GM10847 (cell line): Measurements from ENCODE around the gene PHTF2.

Experiments used
- POLR2A ChIP-seq: IDR thresholded peaks from 2 replicates; pipeline ENCODE4 v1.6.1; 2011; ENCODE audit not compliant: insufficient read length; ENCODE audit errors: extremely low read depth

PHTF2 gene

DNA sequence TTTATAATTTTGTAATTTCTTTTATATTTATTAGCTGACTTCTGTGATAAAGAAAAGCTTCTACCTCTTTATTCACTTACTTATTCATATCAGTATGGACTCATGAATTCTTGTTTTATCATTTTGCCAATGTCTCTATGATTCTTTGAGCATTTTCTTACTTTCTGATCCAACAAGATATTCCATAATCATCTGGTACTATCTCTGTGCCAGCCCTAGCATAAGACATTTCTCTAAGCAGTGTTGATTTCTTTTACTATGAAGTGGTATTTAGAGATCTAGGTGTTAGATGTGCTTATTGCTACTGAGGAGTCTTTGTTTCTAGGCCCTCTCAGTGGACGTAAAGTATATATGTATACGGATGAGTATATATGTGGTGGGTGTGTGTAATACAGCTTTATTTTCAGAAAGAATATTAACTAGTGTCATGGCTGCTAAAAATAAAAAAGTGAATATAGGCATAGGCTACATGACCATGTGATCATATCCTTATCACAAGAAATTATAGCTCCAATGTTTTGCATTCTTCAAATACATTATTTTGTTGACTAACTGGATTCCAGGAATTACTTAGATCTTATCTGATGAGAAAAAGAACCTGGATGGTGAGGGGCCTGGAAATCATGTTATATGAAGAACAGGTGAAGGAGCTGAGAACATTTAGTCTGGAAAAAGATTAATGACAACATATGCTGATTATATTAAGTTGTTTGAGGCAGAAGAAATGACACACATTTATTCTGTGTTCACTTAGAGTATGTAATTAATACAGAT lies 13.1 kb downstream of the PHTF2 start:
- TF ChIP-seq POLR2A: no peak

DNA sequence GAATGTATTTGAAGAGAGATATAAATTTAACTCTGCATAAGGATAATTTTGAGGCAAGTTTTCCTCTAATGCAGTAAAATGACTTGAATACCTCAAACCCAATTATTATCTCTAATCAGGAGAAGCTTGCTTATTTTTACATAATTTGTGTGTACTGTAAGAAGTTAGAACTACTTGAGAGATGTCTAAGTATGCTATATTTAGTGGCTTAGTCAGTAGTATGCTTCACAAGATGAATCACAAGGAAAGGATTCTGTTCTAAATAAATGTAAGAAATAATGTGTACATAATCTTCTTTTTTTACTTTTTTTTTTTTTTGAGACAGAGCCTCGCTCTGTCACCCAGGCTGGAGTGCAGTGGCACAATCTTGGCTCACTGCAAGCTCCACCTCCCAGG lies 13.7 kb downstream of the PHTF2 start:
- no peak for TF ChIP-seq POLR2A

DNA sequence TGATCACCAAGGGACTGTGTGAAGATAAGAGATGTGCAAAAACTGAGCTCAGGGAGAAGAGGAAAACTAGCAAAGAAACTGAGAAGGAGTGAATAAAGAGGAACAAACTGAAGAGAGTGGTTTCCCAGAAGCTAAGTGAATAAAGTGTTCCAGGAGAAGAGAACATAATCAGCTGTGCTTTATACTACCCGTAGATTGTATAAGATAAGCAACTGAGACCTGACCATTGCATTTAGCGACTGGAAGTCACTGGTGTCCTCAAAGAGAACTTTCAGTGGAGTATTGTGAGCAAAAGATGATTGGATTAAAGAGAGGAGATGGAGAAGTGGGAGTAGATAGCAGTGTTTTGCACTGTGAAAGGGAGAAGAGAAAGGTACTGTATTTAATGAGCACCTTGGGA lies 14.6 kb downstream of the PHTF2 start:
- TF ChIP-seq POLR2A: no peak

DNA sequence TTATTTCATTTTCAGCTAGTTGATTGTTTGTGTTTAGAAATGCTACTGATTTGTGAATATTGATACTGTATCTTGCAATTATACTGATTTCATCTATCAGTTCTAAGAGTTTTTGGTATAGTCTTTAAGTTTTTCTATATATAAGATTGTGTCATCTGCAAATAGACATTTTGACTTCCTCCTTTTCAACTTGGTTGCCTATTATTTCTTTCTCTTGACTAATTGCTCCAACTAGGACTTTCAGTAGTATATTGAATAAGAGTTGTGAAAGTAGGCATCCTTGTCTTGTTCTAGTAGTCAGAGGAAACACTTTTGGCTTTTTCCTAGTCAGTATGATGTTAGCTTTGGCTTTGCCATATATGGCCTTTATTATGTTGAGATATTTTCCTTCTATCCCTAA lies 20.4 kb downstream of the PHTF2 start:
- no peak for TF ChIP-seq POLR2A

DNA sequence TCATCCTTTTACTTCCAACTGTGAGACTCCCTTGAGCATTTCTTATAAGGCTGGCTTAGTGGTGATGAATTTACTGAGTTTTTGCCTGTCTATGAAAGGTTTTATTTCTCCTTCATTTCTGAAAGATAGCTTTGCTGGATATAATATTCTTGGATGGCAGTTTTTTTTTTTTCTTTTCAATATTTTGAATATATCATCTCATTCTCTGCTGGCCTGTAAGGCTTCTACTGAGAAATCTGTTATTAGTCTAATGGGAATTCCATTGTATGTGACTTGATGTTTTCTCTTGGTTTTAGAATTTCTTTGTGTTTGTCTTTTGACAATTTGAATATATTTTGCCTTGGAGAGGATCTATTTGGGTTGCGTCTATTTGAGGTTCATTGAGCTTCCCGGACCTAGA lies 22.4 kb downstream of the PHTF2 start:
- TF ChIP-seq POLR2A: no peak

DNA sequence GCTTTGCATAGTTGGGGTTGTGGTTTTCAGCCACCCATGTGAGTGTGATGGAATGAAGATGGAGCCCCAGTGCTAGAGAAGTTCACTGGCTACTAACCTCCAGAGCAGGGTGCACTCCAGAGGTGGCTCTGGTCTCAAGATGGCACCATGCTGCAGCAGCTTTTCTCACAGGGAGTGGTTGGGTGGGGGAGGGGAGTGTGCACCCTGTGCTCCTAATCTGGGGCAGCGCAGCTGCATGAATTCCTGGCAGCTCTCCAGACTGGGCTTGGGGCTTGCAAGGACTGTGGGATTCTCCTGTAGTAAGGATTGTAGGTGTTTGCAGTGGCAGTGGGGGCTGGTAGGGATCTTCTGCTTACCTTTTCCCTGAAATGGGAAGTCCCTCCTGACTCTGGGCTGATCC lies 23.7 kb downstream of the PHTF2 start:
- no peak for TF ChIP-seq POLR2A

DNA sequence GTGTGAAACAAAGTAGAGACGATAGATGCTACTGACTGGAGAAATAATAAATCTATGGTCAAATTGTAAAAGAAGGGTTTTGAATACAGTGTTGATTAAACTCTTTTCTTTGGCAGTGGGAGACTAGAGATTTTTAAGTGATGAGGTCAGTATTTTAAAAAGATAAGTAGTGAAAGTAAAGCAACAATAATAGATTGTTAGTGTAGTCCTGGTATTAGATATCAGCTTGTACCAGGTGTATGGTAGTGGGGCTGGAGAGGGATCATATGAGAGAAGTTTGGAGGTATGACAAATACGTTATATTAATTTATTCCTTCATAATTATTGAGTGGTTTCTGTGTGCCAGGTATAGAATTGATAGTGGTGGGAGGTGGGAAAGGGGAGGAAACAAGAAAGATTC lies 25.2 kb downstream of the PHTF2 start:
- TF ChIP-seq POLR2A: no peak

DNA sequence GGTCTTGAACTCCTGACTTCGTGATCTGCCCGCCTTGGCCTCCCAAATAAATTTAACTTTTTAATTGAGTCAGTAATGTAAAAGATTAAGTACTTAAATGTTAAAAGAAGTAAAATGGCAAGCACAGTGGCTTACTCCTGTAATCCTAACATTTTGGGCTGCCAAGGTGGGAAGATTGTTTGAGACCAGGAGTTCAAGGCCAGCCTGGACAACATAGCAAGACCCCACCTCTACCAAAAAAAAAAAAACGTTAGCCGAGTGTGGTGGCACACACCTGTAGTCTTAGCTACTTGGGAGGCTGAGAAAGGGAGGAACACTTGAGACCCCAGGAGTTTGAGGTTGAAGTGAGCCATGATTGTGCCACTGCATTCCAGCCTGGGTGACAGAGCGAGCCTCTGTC lies 26.1 kb downstream of the PHTF2 start:
- no peak for TF ChIP-seq POLR2A

DNA sequence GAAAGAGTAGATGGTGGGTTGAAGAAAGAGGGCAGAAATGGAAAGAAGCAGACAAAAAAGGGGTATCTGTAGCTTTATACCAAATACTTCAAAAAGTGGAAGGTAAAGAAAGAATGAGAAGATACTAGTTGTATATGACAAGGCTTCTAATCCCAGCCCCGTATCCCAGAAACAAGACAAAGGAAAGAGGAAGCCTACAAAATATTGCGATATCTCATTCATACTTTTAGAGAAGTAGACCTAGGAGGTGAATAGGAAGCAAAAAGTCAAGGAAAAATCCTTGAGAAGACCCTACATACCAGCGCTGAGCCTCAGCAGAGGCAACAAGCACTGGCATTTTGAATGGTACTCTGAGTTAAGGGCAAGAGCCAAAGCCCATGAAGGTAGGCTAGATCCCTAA lies 26.6 kb downstream of the PHTF2 start:
- no peak for TF ChIP-seq POLR2A

DNA sequence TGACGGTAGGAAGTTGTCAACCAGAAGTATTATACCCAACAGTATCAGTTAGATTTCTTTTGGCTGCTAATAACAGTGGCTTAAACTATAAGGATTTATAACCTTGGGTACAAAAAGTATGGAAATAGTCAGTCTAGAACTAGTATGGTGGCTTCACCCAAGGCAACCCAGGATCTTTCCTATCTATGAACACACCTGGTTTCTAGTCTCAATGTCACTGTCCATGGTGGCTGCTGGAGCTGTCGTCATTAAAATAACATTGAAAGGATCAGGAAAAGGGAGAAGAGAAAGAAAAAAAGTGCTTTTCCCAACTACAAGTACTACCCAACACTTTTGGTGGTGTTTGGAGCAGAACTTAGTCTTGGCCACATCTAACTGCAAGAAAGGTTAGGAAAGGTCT lies 27.7 kb downstream of the PHTF2 start:
- no peak for TF ChIP-seq POLR2A

DNA sequence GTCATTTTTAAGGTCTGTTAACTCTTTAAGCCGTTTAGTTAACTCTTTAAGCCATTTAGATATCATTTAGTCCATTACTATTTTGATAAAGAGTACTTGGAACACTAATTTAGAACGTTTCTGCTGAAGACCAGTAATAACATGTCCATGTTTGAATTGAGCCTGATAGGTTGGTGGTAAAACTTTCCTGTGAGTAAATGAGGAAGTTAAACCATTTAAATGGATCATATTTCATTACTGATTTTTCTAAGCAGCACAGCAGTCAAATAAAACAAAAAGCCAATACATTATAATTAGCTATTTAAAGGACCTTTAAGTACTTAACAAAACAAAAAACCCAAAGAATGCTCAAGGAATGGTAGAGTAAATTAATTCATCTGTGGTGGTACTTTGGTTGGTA lies 29.4 kb downstream of the PHTF2 start:
- TF ChIP-seq POLR2A: no peak

DNA sequence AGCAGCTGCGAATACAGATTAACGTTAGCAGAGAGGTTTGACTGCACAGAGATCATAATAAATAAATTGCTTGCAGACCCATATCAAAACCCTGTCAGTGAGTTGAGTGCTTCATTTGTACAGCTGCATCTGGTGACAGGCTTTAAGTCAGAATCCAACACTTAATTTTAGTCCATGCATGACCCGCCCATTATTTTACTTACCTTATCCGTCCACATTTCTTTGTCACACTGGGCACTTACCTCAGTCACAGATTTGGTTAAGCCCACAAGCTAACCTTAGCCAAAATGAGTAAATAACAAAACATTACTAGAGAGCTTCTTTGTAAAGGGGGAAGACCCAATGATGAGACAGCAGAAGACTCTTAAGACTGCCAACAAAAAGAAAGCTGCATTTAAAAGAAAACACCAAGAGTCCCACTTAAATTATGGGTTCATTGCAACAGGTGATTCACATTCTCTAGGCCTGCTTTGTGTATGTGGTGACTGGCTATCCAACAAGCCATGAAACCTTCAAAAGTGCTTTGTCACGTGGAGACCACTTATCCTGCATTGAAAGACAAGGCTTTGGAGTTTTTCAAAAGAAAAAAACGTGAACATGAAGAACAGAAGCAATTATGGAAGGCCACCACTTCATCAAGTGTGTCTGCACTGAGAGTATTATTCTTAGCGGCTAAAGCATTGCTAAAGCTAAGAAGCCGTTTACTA lies 32.2 kb downstream of the PHTF2 start:
- no peak for TF ChIP-seq POLR2A

DNA sequence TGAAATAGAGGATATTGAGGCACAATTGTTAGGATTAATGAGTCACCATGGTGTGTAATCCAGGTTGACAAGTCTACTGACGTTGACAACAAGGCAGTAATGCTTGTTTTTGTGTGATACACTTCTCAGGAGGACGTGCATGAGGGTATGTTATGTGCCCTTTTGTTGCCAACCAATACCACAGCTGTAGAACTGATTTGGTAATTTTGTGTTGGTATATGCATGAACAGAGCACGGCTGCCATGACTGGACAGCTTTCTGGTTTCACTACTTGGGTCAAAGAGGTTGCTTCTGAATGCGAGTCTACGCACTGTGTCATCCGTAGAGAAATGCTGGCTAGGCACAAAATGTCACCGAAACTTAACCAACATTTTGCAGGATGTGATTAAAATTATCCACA lies 32.9 kb downstream of the PHTF2 start:
- no peak for TF ChIP-seq POLR2A

DNA sequence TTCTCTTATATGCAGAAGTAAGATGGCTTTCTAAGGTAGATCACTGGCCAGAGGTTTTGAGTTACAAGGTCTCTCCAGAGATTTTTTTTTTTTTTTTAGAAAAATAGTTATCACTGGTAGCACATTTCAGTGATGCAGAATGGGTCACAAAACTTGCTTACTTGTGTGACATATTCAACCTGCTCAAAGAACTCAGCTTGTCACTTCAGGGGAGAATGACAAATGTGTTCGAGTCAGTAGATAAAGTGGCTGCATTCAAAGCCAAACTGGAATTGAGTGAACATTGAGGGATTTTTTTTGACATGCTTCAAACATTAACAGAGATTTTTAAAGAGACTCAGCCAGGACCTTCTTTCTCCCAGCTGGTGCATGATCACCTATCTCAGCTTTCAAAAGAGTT lies 33.4 kb downstream of the PHTF2 start:
- TF ChIP-seq POLR2A: no peak

DNA sequence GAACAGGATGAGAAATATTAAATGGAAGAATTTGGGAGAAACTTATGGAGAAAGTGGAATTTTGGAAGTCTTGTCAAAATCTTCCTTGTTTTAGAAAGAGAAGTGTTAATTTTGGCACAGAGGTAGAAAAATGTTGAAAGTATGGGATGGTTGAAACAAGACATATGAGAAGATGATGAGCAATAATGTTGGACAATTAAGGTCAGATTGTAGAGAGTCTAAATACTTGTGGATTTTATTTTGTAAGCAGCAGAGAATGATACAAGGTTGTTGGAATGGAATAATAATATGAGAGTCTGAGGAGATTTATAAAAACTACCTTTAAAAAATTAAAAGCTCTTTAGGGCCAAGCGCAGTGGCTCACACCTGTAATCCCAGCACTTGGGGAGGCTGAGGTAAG lies 34.6 kb downstream of the PHTF2 start:
- TF ChIP-seq POLR2A: no peak

DNA sequence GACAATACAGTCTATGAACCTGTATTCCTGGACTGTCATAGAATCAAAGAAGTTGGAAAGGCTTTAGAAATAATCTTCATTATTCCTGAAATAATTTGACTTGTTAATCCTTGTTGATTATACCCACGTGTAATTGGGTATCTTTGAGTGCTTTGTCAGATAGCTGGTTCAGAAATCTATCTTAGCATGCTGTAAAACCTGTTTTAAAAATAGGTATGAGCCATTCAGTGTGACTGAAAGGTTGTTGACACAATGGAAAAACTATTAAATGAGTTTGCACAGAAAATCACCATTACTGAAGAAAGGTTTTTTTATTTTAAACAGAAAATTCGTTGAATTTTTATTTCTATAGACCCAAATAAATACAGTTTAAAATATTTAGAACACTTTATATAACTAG lies 38.7 kb downstream of the PHTF2 start:
- no peak for TF ChIP-seq POLR2A

DNA sequence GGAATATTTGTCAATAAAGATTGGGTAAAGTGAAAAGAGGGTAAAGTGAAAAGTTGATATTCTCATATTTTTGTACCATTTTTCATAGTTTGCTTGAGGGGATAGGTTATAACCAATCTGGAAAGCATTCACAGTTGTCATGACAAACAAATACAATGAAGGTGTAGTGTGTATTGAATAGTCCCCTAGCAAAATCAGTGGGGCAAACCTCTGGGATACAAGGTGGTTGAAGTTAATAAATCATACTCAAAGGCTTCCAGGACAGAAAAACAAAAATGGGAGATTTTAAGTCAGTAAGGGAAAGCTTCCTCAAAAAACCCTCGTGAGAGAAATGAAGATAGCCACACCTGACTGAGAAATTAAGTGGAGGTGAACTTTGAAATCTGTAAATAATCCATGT lies 39.4 kb downstream of the PHTF2 start:
- no peak for TF ChIP-seq POLR2A
